ENCODE results near the gene CCDC92.

CCDC92 gene

DNA sequence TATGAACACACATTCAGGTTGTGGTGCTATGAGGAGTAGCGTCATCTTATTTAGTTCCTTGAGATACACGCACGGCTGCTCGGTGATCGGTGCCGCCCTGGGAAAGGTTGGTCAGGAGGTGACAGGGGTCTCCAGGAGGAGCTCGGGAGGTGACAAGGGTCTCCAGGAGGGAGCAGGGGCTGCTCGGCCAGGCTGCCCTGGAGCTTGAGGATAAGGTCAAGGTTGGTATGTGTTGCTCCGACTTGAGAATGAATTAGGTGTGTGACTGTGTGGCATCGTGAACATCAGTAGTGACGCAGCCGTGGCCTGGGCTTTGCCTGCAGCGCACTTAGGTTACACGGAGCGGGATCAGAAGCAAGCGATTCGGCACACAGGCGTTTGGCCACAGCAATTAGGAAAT is 36.2 kb downstream of the CCDC92 start:
- TF ChIP-seq, protein P1, sequence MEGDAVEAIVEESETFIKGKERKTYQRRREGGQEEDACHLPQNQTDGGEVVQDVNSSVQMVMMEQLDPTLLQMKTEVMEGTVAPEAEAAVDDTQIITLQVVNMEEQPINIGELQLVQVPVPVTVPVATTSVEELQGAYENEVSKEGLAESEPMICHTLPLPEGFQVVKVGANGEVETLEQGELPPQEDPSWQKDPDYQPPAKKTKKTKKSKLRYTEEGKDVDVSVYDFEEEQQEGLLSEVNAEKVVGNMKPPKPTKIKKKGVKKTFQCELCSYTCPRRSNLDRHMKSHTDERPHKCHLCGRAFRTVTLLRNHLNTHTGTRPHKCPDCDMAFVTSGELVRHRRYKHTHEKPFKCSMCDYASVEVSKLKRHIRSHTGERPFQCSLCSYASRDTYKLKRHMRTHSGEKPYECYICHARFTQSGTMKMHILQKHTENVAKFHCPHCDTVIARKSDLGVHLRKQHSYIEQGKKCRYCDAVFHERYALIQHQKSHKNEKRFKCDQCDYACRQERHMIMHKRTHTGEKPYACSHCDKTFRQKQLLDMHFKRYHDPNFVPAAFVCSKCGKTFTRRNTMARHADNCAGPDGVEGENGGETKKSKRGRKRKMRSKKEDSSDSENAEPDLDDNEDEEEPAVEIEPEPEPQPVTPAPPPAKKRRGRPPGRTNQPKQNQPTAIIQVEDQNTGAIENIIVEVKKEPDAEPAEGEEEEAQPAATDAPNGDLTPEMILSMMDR (conservative IDR thresholded peaks at IDR 0.05; ENCODE audit: low read depth, low read length), result no peak
- no peak overlapping the region for H3K4me3 ChIP-seq (ENCODE audit: low read length)
- no peak for DNase-seq (ENCODE audit: low read depth)

DNA sequence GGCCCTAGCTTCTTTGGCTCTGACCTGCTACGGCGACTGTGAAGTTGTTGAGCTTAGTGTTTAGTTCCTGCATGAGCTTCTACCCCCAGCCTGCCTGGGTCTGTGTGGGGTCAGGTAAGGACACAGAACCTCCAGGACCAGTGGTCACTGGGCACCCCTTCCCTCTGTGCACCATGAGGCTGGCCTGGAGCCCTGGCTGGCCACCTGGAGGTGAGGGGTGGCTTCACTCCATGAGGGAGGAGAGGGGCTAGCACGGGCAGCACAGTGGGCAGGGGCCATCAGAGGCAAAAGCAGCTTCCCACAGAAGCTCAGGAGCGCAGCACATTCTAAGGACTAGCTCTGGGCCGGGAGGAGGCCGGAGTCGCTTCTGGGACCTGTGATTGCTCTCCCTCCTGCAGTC is 36.7 kb downstream of the CCDC92 start:
- H3K4me3 ChIP-seq (ENCODE audit: low read length), result no peak overlapping the region
- no peak for DNase-seq (ENCODE audit: low read depth)
- TF ChIP-seq, protein P1 (conservative IDR thresholded peaks at IDR 0.05; ENCODE audit: low read depth, low read length), result no peak

DNA sequence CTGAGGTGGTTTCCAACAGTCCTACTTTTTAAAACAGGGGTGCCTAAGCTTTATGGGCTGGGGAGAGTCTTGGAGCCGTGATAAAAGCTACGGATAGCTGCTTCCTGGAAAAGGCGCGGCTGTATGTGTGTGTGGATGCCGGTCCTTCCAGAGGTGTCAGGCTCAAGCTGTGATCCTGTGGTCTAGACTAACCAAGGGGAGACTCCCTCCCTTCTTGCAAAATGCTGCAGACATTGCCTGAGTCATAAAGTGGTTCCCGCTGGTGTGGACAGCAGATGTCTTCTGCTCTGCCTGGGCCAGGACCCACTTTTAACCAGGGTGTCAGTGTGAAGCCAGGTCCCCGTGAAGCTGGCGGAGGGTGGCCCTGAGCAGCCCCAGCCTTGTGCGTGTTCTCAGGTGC is 37.8 kb downstream of the CCDC92 start:
- no peak for DNase-seq (ENCODE audit: low read depth)

DNA sequence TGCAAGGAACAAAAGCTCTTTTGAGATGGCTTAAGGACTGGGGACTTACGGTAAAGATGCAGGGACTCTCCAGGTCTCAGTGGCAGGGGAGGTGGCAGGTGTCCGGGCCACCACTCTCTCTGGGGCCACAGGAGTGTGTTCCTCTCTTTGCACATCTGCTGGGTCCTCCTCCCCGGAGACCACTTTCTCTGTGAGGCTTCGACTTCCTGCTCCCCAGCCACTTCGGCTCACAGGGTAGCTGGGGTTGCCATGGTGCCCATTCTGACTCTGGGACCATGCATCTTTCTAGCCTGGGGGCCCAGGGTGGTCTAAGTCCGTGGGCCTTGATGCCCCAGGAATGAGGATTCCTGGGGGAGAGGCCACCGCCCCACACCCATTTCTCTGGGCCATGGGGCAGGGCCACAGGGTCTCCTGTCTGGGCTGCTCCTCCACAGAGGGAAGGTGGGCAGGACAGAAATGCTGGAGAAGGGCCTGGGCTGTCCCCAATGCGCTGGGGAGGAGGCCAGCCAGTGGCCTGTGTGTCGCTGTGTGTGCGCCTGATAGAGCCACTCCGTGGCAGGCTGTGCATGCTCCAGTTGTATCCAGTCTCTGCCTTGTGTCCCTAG is 38.5 kb downstream of the CCDC92 start:
- DNase-seq (ENCODE audit: low read depth), result no peak

More for the DNA sequence above, 37.8 kb downstream of the CCDC92 start:
- TF ChIP-seq, protein P1 (conservative IDR thresholded peaks at IDR 0.05; ENCODE audit: low read depth, low read length), result no peak
- H3K4me3 ChIP-seq (ENCODE audit: low read length), result no peak overlapping the region

DNA sequence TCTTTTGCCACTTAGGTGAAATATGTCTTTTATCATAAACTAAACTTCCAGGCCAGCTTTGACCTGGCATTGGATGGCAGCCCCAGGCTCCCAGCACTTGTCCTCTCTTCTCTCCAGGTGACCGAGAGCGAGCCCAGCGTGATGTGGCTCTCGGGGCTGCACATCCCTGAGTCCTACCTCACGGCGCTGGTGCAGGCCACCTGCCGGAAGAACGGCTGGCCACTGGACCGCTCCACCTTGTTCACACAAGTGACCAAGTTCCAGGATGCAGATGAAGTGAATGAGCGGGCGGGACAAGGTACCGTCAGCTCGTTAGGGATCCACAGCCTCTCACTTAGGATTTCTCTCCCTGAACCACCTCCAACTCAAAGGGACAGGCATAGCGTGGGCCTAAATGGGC is 39.4 kb downstream of the CCDC92 start:
- no peak for DNase-seq (ENCODE audit: low read depth)
- H3K4me3 ChIP-seq (ENCODE audit: low read length), result no peak overlapping the region

More for the DNA sequence above, 38.5 kb downstream of the CCDC92 start:
- no peak overlapping the region for H3K4me3 ChIP-seq (ENCODE audit: low read length)
- TF ChIP-seq, protein P1 (conservative IDR thresholded peaks at IDR 0.05; ENCODE audit: low read depth, low read length), result no peak

DNA sequence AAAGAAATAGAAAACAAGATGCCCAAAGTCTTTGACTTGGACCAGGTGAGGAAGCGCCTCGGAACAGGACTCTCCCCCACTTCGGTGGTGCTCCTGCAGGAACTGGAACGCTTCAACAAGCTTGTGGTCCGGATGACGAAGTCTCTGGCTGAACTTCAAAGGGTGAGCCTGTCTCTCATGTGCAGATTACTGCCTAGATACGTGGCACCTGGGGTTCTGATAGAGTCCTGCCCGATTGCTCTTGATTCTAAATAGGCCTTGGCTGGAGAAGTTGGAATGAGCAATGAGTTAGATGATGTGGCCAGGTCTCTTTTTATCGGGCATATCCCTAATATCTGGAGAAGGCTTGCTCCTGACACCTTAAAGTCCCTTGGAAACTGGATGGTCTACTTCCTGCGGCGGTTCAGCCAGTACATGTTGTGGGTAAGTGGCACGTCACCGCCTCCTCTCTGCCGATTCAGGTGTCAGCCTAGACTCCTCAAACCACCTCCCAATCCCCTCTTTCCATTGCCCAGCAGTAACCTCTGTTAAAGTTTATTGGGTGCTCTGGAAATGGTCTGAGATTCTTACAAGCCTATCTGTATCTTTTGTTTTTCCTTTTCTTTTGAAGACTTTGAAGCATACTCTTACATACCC is 40.8 kb downstream of the CCDC92 start:
- no peak overlapping the region for H3K4me3 ChIP-seq (ENCODE audit: low read length)
- DNase-seq (ENCODE audit: low read depth), result no peak

More for the DNA sequence above, 39.4 kb downstream of the CCDC92 start:
- TF ChIP-seq, protein P1 (conservative IDR thresholded peaks at IDR 0.05; ENCODE audit: low read depth, low read length), result no peak

More for the DNA sequence above, 40.8 kb downstream of the CCDC92 start:
- TF ChIP-seq, protein P1 (conservative IDR thresholded peaks at IDR 0.05; ENCODE audit: low read depth, low read length), result no peak
